Measurements from ENCODE around the gene AVEN.
"Not testable (repeated sequence)": the region's sequence is repeated elsewhere in the genome, so short reads cannot be mapped to it uniquely, and the experiment has no call there.

The AVEN gene

DNA sequence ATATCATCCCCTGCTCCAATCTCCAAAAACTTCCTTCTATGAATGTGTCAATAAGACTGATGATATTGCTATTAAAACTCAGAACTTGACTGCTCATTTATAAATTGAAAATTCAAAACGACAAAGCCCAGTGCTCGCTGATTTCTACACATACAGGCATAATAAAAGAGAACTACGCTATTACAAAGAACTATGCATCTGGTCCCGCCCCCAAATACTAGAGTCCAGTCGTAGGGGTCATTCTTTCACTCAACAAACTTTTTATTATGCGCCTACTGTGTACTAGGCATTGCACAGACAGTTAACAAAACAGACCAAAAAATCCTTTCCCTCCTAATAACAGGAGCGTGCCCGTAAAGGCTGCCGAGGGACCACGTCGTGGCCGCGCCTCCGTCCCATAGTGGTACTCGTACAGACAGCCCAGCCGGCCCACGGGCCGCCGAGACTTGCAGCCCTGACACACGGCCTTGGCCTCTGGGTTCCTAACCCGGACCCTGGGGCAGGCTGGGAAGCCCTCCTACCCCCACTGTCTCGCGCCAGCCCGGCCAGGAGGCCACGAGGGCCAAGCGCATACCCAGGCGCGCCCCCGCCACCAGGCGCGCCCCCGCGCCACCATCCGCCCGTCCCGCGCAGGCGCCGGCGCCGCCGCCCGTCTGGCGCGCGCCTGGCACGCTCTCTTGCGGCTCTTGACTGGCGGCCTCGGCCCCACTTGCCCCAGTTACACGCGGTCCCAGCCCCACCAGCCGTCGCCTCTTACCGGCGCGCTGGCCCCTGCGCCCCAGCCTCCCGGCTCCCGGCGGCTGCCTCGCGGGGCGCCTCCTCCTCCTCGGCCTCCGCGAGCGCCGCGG, 757 bp downstream of the AVEN start:
- peak; percentile 46 to 54 for DNase-seq

DNA sequence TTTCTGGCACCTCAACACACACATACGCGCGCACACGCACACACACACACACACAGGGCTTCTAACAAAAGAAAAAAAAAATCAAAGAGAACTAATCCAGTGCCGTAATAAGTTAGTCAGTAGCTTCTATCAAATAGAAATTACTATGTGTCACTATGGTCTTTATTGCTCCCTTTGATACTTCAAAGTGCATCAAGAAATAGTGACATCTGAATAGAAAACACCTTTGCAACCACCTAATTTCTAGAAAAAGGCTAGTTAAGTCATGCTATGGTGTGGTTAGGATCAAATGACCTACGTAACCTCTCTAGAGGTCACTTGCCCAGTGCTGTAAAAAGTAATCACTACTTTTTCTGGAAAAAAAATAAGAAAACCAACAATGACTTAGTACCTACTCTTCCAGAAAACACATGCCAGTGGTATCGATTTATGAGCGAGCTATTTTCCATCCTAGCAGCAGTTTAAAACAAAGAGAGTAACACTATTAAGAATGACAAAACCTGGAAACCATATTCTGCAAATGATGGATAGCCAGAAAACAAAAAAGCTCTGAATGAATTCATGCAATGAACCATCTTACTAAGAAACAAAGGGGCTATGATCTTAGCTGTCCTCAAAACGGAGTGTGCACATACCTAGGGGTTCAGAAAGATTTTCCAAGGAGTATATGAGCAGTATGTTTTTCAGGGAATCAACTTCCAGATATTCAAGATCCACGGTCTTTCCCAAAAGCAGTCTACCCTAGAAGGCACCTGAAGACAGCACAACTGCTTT, 6.8 kb downstream of the AVEN start:
- no peak for DNase-seq

DNA sequence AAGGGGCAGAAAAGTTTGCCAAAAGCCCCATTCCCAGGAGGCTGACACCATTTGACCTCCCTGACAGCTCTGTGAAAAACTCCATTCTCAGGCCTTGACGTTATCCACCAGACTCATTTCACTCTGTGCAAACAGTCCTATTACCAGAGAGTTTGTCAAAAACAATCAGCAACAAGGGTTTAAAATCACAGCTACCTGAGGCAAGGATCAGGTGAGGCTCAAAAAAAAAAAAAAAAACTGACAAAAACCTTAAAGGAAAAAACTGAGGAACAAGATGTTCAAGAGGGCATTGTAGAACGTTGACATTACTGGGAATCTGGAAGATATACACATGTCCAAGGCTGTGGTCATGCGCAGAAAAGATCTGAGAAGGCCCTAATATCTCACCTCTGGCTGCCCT, 11.4 kb downstream of the AVEN start:
- no peak for DNase-seq

DNA sequence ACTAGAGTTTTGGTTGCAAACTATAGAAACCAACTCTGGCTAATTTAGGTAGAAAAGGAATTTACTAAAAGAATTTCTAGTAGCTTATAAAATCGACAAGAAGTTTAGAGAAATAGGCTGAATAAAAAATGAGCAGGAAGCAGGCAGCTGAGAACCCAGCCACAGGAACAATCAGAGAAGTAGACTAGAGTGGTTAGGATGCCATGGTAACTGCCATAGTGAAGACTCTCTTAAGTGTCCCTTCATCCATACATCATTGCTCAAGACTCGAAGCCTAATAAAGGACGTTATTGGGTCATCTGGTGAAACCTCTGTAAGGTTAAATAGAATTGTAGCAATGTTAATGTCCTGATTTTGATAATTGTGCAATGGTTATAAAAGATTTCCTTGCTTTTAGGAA, 13.8 kb downstream of the AVEN start:
- DNase-seq = no peak

DNA sequence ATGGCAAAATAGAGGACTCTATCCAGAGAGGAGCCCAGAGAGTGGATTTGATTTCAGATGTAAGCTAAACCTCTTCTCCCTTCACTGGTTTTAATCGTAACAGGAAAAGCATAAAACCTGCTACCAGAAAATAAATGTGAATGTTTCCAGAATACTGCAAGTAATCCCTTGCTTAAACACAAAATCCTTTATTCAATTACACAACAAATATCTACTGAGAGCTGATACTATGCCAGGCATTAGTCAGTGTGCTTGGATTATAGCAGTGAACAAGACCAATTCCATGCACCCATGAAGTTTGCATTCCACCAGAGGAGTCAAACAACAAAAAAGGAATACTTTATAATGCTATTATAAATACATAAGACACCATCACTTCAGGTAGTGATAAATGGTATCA, 15.1 kb downstream of the AVEN start:
- no peak for DNase-seq

DNA sequence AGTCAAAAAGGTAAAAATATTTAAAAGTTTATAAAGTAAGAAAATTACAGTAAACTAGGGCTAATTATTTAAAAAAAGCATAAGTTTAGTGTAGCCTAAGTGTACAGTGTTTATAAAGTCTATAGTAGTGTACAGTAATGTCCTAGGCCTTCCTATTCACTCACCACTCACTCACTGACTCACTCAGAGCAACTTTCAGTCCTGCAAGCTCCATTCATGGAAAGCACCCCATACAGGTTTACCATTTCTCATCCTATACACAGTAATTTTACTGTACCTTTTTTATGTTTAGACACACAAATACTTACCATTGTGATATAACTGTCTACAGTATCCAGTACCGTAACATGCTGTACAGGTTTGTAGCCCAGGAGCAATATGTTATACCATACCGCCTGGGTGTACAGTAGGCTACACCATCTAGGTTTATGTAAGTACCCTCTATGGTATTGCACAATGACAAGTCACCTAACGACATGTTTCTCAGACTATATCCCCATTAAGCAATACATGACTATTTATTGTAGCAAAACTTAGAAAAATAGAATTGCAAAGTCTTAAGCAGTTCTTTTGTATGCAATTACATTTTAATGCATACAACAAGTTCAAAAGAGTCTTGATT, 19.5 kb downstream of the AVEN start:
- no peak for DNase-seq

DNA sequence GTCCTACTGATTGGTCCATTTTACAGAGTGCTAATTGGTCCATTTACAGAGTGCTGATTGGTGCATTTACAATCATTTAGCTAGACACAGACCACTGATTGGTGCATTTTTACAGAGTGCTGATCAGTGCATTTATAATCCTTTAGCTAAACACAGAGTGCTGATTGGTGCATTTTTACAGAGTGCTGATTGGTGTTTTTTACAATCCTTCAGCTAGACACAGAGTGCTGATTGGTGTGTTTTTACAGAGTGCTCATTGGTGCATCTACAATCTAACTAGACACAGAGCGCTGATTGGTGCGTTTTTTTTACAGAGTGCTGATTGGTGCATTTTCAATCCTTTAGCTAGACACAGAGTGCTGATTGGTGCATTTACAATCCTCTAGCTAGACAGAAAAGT, 20.3 kb downstream of the AVEN start:
- DNase-seq = not testable (repeated sequence)

DNA sequence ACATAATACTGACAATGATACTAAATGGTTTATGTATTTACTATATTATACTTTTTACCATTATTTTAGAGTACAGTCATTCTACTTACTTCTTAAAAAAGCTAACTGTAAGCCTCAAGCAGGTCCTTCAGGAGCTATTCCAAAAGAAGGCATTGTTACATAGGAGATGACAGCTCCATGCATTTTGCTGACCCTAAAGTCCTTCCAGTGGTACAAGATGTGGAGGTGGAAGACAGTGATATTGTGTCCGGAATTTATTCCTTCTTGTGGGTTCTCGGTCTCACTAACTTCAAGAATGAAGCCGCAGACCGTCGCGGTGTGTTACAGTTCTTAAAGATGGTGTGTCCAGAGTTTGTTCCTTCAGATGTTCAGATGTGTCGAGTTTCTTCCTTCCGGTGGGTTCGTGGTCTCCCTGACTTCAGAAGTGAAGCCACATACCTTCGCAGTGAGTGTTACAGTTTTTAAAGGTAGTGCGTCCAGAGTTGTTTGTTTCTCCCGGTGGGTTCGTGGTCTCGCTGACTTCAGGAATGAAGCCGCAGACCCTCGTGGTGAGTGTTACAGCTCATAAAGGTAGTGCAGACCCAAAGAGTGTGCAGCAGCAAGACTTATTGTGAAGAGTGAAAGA, 20.9 kb downstream of the AVEN start:
- no peak for DNase-seq

DNA sequence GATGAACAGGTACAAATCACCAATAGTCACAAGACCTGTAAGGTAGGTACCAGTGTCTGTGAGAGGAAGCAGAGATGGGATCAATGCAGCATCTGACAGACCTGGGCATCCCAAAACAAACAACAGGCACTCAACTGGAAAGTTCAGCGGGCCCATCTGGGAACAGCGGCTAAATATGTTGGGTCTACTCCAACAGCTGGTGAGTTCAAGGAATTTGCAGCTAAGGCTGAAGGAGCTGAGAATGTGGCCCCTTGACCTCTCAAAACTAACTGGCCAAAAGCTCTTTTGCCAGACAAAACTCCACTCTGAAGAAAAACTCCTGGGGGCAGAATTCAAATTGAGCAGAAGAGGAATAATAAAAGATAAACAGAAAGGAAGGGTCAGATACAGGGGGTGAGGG, 24.4 kb downstream of the AVEN start:
- no peak for DNase-seq

DNA sequence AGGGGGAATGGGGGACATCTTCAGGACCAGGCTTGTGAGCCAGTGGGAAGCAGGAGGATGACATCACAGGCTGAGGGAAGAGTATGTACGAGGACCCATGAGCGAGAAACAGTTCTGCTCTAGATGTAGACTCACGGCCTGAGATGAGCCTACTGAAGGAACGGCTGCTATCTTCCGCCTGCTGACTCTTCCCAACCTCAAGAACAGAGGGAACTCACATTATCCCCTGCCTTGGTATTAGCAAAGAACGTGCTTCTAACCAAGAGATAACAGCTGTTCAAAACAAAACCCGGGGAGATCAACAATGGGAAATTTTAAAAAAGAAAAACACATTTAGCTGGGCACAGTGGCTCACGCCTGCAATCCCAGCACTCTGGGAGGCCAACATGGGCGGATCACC, 25.3 kb downstream of the AVEN start:
- DNase-seq = no peak

DNA sequence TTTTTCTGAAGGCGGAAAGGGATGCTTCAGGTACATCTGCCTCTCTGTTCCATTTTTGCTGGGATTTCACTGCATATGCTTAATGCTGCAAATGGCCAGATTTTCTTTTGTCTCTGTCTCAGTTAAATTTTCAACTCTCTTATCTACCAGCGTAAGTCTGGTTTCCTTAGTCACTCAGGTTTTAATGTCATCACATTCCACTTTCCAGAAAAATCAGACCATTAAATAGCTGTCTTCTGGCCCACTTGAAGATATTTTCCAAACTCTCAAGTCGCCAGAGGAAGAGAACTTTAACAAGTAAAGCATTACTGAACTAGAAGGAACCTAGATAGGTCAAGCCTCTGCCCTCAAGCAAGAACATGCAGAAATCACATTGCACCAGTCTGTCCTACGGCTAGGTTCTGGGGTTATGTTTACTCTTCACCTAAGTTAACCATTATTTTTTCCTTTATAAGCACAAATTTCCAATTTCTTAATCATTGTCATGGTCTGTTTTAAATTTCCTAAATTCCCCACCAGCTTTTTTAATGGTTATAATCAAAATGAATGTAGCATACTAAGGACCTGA, 26.5 kb downstream of the AVEN start:
- no peak for DNase-seq

DNA sequence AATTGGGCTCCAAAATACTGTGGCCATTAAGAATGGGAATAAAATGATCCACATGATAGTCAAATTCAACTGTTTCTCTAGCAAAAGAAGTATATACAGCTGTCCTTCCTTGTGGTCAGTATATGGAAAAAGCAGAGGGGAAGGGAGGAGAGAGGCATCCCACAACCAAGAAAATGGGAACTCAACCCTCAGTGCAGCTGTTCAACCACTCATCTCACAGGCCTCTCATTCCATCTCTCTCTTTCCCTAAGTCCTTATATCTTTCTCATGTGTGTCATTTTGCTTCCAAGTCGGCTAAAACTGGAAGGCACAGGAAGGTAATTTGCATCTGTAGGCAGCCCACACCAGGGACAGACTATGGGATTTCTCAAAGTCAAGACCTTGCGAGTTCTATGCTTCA, 27.5 kb downstream of the AVEN start:
- DNase-seq = no peak

DNA sequence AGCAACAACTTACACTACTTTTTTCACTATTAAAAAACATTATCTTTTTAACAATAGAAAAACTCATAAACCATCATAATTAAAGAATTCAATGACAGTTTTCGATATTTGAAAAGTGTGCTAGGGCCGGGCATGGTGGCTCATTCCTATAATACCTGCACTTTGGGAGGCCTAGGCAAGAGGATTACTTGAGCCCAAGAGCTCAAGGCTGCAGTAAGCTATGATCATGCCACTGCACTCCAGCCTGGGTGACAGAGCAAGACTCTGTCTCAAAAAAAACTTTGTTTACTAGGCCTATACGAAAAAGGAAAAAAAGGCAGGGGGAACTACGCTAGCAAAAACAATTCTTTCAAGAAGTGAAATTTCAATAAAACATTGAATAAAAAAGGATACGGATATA, 28.1 kb downstream of the AVEN start:
- DNase-seq = no peak

DNA sequence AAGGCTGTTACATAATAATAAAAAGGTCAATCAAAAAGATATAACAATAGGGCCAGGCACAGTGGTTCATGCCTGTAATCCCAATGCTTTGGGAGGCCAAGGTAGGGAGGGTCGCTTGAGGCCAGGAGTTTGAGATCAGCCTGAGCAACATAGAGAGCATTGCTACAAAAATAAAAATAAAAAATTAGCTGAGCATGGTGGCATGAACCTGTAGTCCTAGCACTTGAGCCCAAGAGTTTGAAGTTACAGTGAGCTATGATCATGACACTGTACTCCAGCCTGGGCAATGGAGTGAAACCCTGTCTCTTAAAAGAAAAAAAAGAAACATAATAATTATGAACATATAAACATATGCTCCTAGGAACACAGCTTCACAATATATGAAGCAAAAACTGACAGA, 29.3 kb downstream of the AVEN start:
- no peak for DNase-seq

DNA sequence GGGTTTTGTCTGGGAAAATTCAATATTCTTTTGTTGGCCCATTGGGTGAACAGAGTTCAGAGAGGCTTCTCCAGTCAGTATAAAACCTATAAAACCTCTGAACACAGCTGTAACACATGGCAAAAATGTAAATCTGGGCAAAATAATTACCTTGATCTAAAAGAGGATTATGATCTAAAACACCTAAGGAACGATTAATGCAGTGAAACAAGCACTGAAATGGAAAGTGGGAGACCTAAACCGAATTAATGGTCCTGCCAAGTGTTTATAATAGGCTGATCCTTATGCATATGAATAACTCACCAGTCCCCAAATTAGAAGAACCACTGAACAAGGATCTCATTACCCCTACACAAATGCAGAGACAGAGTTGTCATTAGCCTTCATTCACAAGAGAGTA, 32.6 kb downstream of the AVEN start:
- no peak for DNase-seq

DNA sequence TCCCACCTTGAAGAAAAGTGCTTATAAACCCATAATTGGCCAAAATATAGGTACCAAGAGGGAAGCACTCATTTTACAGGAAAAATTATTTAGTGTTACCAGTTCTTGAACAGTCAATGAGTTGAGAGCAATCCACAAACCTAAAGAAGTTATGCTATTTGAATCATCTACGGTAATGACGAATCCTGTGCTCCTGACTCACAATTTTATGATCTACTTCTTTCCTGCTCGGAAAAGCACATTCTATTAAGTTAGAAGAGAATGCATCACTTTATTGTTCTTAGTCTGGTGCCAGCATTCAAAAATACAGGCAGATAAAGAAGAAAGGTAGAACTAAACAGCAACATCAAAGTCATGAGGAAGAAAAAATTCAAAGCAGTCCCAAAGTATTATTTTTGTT, 37.5 kb downstream of the AVEN start:
- no peak for DNase-seq

DNA sequence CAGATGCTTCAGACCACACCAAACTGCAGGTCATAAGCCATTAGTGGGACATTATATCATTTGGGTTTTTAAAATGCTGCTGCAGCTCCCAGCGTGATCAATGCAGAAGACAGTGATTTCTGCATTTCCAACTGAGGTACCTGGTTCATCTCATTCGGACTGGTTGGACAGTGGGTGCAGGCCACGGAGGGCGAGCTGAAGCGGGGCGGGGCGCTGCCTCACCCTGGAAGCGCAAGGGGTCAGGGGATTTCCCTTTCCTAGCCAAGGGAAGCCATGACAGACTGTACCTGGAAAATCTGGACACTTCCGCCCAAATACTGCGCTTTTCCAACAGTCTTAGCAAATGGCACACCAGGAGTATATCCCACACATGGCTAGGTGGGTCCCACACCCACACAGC, 43.3 kb downstream of the AVEN start:
- not testable (repeated sequence) for DNase-seq

DNA sequence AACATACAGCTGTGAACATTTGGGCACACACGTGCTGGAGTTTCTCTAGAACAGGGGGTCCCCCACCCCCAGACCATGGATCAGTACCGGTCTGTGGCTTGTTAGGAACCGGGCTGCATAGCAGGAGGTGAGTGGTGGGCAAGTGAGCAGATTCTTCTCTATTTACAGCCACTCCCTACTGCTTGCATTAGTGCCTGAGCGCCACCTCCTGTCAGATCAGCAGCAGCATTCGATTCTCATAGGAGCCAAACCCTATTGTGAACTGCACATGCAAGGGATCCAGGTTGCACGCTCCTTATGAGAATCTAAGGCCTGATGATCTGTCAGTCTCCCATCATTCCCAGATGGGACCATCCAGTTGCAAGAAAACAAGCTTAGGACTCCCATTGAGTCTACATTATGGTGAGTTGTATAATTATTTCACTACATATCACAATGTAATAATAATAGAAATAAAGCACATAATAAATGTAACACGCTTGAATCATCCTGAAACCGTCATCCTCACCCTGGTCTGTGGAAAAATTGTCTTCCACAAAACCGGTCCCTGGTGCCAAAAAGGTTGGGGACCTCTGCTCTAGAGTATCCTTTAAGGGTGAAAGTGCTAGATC, 44.9 kb downstream of the AVEN start:
- DNase-seq = peak; percentile 26 to 60

DNA sequence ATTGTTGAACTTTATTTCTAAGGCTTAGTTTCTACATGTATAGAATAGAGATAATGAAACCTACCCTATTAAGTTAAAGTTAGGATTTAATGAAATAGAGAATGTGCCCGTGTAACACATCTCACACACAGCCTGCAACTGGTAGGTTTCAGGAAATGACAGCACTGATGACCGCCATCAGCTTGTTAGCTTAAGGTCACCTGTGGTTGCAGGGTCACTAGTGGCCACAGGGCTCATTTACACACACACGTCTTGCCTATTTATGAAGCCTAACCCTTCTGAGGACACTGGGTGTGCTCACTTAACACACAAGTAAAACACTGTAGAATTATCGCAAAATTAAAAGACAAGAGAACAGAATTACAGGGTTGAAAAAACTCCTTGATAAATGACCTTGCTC, 50.6 kb downstream of the AVEN start:
- DNase-seq = no peak

DNA sequence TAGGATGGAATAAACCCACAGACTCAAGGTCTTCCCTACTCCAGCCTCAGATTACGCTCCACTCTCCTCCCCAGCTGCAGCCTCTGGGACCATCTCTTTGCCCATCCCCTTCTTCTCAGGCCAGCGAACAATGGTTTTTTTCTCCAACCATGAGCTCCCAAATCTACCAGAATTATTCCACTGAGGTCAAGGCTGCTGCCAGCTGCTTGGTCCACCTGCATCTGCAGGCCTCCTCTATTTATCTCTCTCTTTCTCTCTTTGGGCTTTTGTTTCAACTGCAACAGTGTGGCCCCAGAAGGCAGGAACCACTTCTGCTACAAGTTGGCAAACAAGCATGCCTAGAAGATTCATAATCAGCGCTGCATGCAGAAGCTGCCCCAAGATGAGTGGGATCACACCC, 51.6 kb downstream of the AVEN start:
- DNase-seq = no peak

DNA sequence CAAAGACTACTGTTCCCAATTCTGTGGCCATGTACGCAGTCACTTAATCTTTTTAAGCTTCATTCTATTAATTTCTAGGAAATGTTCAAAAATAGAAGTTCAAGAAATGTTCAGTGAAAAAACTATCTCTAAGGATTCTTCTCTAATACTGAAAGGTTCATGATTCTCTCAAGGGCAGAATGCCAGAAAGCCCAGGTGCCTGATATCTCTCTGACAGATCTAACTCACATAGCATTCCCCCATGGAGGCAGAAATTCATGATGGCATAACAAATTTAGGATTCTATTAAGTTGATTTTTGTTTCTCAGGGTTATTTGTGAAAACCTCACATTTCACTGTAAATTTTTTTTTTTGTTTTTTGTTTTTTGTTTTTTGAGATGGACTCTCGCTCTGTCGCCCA, 53.3 kb downstream of the AVEN start:
- DNase-seq = no peak

DNA sequence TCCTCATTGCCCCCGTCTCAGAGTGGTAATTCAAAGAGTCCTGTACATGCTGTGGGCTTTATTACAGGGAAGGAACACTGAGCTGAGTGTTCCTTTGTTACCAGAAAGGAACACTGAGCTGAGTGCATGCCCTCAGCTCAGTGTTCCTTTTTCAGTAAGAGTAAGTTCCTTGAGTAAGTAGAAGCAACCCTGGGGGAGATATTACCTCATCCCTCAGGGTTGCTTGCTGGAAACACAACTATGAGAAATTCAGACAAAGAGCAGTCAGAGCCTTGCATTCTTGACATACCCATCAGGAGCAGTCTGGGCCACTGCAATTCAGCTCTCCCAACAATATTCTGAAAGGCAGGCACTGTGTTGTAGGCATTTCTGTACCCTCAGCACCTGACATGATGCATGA, 53.7 kb downstream of the AVEN start:
- no peak for DNase-seq

DNA sequence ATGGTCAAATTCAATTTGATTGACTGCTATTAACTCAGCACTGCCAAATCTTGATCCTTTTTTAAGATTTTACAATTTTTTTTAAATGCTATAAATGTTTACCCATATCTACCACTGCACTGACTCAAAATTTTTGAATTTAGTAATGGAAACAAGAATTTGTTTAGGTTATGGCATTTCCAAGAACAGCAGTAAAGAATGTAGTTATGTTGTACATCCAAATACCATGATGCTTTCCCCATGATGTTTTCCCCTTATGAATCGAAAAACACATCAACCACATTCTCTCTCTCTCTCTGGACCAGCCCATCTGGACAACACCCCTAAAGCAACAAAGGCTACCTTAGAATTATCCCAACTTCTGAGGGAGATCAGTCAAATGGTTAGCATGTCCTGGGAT, 56.5 kb downstream of the AVEN start:
- DNase-seq = no peak
